GM19324 (cell line): ENCODE results near the gene RAD54L.
"Not testable (repeated sequence)": the region's sequence is repeated elsewhere in the genome, so short reads cannot be mapped to it uniquely, and the experiment has no call there.

Experiments
- ATAC-seq: cut with Tn5 transposase; IDR thresholded peaks from one replicate; pipeline ENCODE4 v1.9.1; 2021; ENCODE audit warnings: mild to moderate bottlenecking, moderate library complexity; ENCODE audit not compliant: unreplicated experiment, low FRiP score

Gene RAD54L

DNA sequence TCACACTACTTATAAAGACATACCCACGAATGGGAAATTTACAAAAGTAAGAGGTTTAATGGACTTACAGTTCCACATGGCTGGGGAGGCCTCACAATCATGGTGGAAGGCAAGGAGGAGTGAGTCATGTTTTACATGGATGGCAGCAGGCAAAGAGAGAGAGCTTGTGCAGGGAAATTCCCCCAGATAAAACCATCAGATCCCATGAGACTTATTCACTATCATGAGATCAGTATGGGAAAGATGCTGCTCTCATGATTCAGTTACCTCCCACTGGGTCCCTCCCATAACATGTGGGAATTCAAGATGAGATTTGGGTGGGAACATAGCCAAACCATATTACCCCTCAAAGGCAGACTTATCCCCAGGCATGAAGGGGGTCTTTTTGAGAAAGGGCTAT, 8.7 kb upstream of the RAD54L start:
- ATAC-seq = not testable (repeated sequence)

DNA sequence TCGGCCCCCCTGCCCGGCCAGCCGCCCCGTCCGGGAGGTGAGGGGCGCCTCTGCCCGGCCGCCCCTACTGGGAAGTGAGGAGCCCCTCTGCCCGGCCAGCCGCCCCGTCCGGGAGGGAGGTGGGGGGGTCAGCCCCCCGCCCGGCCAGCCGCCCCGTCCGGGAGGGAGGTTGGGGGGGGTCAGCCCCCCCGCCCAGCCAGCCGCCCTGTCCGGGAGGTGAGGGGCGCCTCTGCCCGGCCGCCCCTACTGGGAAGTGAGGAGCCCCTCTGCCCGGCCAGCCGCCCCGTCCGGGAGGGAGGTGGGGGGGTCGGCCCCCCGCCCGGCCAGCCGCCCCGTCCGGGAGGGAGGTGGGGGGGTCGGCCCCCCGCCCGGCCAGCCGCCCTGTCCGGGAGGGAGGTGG, 5.8 kb upstream of the RAD54L start:
- not testable (repeated sequence) for ATAC-seq

DNA sequence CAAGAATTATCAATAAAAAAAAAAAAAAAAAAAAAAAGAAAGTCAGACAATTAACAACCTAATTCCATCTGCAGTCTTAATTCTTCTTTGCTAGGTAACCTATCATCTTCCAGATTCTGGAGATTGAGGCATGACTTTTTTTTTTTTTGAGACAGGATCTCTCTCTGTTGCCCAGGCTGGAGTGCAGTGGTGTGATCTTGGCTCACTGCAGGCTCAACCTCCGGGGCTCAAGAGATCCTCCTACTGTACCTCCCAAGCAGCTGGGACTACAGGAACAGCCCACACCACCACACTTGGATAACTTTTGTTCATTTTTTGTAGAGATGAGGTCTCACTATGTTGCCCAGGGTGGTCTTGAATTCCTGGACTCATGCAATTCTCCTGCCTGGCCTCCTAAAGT, 4.6 kb upstream of the RAD54L start:
- no peak for ATAC-seq

DNA sequence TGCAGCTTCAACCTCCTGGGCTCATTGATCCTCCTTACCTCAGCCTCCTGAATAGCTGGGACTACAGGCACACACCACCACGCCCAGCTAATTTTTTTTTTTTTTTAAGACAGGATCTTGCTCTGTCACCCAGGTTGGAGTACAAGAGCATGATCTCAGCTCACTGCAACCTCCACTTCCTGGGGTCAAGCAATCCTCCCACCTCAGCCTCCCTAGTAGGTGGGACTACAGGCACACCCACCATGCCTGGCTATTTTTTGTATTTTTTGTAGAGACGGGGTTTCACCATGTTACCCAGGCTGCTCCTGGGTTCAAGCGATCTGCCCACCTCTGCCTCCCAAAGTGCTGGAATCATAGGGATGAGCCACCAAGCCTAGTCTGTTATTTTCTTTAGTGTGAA, 3.7 kb upstream of the RAD54L start:
- ATAC-seq = not testable (repeated sequence)

DNA sequence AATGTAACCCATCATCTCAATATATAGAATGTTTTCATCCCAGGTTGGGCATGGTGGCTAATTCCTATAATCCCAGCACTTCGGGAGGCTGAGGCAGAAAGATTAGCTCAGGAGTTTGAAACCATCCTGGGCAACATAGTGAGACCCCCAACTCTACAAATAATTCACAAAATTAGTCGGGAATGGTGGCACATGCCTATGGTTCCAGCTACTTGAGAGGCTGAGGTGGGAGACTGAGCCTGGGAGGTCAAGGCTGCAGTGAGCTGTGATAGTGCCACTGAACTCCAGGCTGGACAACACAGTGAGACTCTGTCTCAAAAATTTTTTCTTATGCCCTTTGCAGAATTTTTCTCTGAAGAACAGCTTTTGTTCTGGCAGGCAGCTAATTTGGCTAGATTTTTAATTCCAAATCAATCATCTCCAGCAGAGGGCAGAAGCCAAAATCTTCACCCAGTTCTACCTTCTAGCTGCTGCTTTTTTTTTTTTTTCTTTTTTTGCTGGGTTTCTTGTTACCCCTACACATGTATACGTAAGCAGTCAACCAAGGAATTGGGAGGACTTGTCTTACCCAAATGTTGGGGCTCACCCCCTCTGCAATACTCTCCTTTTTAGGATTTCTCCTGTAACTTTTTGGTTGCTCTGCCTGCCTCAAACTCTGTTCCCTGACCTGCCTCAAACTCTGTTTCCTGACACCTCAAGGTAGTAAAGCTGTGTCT, 2.7 kb upstream of the RAD54L start:
- no peak for ATAC-seq

DNA sequence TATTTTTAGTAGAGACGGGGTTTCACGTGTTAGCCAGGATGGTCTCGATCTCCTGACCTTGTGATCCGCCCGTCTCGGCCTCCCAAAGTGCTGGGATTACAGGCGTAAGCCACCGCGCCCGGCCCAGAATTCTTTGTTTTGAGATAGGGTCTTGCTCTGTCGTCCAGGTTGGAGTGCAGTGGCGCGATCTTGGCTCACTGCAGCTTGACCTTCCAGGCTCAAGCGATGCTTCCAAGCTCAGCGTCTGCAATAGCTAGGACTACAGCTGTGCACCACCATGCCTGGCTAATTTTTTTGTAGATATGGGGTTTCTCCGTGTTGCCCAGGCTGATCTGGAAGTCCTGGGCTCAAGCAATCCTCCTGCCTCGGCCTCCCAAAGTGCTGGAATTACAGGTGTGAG, 1.4 kb upstream of the RAD54L start:
- not testable (repeated sequence) for ATAC-seq

DNA sequence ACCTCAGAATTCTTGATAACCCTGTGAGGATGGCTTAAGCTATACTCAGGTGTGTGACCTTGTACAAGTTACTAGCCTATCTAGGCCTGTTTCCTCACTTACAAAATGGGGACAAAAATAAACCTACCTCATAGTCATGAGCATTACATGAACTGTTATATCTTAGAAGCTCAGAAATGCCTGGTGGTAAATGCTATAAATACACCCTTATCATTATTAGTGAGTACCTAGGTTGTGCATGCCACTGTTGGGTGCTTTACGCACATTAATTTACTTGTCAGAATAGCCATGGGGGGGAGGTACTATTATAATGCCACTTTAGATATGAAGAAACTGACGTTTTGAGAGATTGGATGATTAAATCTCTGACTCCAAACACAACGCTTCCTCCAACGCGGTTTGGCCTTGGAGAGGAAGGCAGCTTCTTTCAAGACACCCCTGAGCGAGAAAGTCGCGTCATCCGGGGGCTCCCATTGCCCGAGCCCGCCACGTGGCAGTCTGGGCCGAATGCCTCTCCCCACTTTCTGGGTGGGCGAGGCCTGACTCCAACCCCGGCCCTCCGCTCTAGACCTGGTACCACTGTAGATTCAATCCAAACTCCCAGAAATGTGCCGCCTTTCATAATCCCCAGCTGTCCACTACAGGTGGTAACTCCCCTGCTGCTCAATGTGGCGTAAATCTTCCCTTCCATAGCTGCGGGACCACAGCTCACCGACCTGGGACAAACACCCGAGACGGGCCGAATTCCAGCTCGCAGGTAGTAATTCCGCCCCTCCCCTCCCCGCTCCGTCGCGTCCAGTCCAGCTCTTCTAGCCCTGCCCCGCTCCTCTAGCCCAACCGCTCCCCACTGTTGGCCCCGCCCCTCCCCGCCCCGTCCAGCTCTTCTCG, 771 bp upstream of the RAD54L start:
- peak; percentile 46 for ATAC-seq

DNA sequence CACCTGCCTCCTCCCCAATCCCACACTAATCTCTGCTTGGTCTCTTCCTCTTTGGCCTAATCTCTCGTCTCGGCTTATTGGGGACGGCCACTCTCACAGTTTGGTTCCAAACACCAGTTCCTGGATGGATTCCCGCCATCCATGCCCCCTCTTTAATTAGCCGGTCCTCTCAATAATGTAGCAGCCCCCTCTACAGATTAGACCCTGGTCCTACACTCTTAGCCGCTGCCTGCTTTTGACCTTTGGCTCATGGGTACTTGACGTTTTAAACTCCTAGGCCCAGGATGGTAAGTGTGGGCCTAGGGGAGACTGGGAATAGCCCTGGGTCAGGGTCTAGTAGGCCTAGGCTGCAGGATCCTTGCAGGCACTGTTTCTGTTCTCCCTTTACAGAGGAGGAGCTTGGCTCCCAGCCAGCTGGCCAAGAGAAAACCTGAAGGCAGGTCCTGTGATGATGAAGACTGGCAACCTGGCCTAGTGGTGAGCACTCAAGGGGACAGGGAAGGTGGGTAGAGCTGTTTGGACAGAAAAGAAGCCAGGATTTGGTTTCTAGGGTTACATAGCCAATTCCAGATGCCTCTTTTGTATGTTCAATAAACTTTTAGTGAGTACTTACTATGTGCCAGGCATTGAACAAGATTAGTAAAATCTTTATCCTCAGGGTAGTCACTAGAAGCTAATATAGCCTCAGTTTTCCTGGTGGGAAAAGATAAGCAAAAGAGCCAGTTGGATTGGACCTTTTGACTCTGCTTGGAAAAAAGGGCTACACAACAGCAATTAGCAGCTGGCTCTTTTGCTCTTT, 758 bp downstream of the RAD54L start:
- ATAC-seq = no peak

DNA sequence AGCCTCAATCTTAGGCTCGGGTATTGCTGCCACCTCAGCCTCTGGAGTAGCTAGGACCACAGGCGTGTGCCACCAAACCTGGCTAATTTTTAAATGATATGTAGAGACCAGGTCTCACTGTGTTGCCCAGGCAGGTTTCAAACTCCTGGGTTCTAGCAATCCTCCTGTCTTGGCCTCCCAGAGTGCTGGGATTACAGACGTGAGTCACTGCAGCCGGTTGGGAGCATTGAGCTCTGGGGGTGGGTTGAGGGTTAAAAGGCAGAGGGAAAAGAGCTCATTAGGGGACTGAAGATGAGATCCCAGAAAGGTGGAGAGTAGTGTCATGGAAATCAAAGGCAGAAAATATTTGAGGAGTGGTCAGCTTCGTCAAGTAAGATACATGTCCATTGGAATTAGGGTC, 7.1 kb downstream of the RAD54L start:
- no peak for ATAC-seq

DNA sequence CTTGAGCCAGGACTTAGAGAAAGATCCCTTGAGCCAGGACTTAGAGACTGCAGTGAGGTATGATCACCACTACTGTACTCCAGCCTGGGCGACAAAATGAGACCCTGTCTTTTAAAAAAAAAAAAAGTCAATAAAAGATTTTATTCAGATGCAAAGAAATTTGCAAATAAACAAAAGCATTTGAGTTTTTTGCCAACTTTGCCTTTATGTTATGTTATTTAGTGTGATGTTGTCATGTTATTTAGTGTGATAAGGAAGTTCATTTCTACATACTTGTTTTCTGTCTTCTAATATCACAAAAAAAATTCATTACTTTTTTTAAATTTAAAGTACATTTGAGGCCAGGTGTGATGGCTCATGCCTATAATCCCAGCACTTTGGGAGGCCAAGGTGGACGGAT, 9.0 kb downstream of the RAD54L start:
- ATAC-seq = no peak

DNA sequence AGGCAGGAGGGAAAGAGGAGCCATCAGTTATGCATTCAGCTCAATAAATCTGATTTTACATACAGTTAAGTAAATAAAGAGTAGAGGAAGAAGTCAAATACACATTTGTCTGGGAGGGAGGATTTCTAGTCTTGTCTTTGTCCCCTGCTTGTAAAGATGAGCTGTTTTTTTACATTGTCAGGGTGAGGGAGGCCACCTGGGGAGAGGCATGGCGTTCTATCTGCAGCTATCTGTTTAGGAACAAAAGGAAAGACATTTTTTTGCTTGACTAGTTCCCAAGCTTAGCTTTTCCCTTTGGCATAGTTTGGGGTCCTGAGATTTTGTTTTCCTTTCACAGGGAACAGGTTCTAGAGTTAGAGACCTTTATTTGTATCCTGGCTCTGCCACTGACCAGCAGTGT, 14.9 kb downstream of the RAD54L start:
- no peak for ATAC-seq

DNA sequence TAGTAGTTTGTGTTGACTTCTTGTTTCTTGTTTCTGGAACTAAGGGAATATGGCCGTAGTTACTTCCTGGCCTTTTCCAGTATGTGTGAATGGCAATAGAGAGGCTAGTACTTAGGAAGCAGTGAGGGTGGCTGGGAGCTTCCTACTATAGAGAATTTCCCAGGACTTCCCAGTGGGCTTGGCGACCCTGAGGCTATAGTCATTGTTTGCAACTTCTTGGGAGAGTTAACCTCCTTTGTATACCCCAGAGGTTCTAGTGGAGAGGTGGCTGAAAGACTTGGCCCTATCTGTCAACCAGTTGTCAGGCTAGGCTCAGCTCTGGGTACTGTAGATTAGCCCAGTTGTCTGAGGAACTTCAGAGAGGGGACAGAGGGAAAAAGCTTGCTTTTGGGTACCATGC, 15.6 kb downstream of the RAD54L start:
- ATAC-seq = no peak

DNA sequence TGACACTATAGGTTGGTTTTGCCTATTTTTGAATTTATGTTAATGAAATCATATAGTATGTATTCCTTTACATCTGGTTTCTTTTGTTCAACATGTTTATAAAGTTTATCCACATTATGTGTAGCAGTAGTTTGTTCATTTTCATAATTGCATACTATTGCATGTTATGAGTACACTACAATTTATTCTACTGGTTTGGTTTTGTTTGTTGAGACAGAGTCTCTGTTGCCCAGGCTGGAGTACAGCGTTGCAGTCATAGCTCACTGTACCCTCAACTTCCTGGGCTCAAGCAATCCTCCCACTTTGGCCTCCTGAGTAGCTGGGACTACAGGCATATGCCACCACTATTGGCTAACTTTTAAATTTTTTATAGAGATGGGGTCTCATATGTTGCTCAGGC, 21.0 kb downstream of the RAD54L start:
- no peak for ATAC-seq

DNA sequence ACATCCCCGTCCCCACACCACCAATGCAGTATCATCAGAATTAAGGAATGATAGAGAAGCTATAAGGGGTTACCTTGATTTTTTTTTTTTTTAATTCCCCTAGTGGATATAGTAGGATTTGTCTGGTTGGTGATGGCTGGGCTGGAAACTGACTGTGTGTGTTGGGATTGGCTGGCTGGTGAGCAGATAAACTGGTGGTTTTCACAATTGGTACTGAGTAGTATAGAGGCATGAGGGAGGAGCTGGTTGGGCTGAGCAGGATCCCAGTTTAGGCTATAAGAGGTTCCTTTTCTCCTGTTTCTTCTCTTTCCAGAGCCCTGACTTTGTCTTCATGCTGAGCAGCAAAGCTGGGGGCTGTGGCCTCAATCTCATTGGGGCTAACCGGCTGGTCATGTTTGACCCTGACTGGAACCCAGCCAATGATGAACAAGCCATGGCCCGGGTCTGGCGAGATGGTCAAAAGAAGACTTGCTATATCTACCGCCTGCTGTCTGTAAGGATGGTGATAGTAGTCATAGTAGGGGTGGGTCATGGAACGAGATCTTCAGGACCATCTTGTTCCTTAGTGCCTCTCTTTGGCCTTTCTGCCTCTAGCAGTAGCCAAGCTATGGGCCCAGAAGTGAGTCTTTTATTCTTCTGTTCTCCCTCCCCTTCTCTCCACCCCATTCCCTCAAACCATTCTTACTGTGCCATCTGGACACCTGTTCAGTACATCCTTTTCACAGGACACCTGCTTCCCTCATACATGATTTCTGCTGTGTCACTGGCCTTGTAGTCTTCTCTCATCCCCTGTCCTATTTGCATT, 26.9 kb downstream of the RAD54L start:
- no peak for ATAC-seq

DNA sequence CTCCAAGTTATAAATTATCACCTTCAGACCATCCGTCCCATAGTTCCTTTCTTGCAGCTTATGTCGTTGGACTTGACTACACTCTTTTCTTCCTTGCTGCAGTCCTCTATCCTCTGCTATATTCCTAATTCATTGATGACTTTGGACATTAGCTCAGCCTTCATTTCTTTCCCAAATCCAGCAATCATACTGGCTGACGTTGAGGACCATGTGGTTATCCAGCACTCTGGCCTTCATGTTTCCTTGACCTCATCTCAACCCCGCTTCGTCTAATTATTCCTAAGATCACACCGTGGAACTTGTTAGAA, 27.4 kb downstream of the RAD54L start:
- ATAC-seq = no peak

DNA sequence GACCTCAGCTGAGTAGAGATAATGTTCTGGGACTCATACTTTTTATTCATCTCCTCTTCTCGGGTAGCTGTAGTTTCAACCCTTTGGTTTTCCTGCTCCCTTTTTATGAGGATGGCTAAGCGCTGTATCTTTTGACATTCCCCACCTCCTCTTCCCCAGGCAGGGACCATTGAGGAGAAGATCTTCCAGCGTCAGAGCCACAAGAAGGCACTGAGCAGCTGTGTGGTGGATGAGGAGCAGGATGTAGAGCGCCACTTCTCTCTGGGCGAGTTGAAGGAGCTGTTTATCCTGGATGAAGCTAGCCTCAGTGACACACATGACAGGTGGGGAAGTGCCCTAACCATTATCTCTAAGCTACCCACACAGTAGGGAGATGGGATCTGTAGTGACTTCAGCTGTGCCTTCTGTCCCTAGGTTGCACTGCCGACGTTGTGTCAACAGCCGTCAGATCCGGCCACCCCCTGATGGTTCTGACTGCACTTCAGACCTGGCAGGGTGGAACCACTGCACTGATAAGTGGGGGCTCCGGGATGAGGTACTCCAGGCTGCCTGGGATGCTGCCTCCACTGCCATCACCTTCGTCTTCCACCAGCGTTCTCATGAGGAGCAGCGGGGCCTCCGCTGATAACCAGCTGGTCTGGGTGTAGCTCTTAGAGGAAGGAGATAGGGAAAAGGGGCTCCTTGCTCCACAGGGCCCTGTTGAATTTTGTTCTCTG, 30.3 kb downstream of the RAD54L start:
- no peak for ATAC-seq

DNA sequence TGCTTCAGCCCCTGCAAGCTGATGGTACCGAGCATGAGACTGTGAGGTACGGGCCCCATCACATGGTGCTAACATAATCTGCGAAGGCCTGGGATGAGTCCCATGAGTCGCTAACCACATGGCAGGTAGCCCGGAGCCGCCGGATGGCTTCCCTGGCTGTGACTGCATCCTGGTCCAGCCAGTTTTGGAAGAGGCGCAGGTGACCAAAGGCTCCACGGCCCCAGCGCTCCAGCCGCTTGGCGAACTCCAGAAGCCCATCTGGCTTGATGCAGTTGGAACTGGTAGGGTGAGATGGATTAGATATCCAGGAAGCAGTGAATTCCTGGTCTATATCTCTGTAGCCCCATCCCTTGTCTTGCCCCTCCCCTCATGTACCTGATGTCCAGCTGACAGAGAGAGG, 31.2 kb downstream of the RAD54L start:
- no peak for ATAC-seq

DNA sequence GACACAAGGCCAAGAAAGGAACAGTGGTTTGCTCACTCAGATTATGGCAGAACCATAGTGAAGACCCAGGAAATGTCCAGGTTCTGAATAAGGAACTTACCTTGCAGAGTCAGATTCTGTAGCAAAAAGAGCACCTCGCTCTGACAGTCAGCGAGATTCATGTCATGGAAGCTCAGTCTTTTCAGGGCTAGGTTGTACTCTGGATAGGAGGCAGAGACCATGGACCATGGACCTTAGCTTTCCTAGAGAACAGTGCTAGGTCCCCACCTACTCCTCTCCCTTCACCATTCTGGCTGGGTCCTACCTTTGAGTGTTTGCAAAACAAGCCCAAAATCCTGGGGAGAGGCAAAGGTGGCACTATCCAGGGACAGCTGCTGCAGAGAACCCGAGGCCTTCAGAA, 32.5 kb downstream of the RAD54L start:
- ATAC-seq = no peak

DNA sequence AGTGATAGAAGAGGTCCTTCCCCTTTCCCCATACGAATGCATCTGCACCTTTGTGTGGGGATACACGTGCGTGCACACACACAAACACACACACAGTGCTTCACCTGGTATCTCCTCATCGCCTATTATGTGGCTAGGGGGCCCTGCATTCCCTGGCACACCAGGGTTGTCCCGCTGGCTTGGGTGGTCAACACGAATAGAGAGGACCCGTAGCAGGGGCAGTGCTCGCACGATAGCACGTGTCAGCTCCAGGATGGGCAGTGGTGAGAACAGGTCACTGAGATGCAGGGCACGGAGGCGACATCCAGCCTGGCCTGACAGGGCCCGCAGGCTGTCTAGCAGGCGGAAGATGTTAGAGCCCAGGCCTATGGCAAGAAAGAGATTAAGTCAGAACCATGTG, 33.5 kb downstream of the RAD54L start:
- no peak for ATAC-seq

DNA sequence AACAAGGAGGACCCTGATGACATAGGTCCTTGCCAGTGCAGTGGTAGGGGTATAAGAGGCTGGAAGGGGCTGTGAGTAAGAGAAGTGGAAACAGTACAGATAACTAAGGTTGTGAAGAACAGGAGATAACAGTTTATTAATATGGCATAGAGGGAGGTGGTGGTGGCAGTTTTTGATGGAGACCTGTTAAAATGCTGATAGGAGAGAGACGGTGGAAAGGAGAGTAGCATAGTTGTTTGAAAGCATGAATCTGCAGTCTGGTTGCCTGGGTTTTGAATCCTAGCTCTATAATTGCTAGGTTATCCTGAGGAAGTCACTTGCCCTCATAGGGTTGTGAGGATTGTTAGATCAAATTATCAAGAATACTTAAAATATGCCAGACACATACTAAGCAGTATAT, 36.5 kb downstream of the RAD54L start:
- ATAC-seq = no peak
